T47D (cell line): ENCODE results near the gene OR8A1.

ENCODE experiments used
- DNase-seq, 2 experiments: peaks; one replicate each; pipeline versions ENCODE4 v3.0.0 to v3.0.0-alpha.2; 2011 to 2012; ENCODE audit warnings: low read depth in 1 of 2, low spot score in 1 of 2
- JUND ChIP-seq: IDR thresholded peaks from 2 replicates; pipeline ENCODE4 v1.6.1; 2012; ENCODE audit warnings: low read depth
- in situ Hi-C: cut with HindIII; loops from 2 replicates; pipeline ENCODE4 v1.10.0; 2016; ENCODE audit warnings: low sequenced_read_pairs, low pct_unique_long_range_greater_than_20kb

The OR8A1 gene

DNA sequence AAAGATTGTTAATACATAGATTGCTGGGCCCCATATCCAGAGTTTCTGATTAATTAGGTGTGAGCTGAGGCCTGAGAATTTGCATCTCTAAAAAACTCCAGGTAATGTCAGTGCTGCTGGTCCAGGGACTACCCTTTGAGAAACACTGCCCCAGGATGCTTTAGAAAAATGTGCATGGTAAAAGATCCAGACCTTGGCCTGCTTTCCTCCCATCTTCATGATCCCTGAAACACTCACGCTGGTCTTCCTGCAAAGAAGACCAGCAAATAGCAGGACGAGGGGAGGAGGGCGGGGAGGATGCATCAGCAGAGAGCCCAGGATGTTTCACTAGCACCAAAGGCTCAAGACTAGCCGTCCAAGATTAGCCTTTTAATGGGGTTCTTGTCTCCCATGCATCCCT is at the start of gene OR8A1:
TSS of gene OR8A1 (plus strand) at position 301 of the 400 bp plus-strand sequence. CDS start 123 bp downstream, outside the sequence.
- no peak for TF ChIP-seq JUND
- DNase-seq: no peak
- in situ Hi-C loops: no loop called here

DNA sequence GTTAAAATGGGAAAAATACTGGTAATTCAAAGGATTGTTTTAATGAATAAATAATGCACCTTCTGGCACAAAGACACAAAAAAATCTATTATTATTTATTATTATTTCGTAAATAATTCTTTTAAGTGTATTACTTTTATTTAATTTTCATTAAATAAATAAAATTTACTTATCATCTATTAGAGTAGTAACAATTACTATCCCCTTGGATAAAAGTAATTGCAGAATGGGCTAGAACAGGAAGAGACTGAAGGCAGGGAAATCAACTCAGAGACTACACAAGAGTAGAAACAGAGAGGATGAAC is 49.3 kb upstream of the OR8A1 start:
- no peak for TF ChIP-seq JUND
- in situ Hi-C loops: no loop called here
- no peak for DNase-seq

DNA sequence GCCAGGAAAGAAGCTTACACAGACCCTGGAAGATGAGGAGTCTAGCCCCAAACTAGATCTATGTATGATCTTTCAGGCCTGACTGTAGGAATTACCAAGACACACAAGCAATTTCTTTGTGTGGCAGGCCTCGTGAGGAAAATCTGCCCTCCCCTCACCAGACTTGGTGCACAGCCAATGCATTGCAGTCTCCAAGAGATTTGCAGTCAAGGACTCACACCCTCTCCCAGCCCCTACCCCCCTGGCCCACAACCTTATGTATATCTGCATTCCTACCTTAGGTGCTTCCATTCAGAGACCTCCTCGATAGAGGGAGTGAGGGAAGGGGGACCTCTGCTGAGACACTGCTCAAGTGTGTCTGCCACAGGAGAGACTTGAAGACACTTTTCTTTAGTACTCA is 36.2 kb upstream of the OR8A1 start:
- in situ Hi-C loops: no loop called here
- DNase-seq: no peak
- no peak for TF ChIP-seq JUND

DNA sequence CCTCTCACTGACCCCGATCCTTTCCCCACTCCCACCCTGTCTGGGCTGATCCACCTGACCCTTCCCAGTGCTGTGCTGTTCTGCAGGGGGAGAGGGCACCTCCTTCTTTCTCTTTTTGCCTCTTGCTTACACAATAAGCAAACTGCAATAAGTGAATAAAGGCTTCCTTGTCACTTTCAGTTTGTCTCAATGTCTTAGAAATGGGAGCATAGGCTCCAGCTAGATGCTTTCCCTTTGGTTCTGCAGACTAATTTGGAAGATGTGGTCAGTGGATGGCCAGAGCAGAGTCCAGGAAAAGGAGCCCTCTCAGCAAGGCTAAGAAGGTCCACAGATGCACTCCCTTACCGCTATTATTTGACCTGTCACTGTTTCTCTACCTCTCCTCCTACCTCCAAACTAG is 35.7 kb upstream of the OR8A1 start:
- DNase-seq: no peak
- TF ChIP-seq JUND: no peak
- in situ Hi-C loops: no loop called here

DNA sequence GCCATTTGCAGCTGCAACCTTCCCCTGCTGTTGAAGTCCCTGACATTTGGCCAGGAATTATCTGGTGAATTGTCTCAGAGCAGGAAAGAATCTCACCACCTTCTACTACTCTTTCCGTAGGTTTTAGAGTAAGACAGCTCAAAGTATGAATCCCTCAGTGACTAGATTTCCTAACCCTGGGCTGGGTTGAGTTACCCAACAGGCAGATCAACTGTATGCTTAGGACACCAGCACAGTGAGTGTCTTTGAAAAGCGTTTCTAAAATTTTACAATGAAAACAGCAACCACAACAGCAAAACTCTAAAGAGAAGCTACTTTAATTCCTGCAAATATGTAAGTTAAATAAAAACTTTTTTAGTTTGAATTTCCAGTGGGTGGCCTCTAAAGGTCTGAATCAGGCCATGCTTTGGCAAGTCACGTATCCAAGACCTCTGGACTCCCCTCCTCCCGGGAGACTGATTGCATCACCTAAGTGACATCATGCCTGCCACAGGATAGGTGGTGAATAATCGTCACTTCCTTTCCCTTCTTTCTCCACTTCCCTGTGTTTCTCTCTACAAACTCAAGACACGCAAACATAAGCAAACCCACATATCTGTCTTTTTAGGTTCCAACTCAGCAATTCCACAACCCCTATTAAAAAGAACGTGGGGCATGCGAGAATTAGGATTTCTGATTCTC is 34.1 kb upstream of the OR8A1 start:
- no peak for DNase-seq
- no peak for TF ChIP-seq JUND
- in situ Hi-C loops: no loop called here

DNA sequence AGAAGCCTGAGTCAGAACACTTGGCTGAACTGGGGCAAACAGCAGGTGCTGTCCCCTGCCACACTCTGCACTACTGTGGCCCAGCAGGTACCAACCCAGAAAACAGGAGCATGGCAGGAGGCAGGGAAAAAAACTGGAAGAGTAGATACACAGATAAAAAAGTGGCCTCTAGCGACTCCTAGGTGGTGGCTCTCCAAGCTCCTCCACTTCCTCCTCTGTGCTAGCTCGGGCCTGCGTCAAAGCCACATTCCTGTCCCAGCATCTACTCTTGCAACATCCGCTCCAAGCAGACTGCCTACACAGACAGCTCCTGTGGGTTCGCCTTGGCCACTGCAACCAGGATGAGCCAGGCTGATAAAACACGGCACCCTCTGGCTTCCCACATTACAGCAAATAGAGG is 33.3 kb upstream of the OR8A1 start:
- in situ Hi-C loops: no loop called here
- DNase-seq: peak in 1 of 2 experiments; percentile 97
- TF ChIP-seq JUND: no peak

DNA sequence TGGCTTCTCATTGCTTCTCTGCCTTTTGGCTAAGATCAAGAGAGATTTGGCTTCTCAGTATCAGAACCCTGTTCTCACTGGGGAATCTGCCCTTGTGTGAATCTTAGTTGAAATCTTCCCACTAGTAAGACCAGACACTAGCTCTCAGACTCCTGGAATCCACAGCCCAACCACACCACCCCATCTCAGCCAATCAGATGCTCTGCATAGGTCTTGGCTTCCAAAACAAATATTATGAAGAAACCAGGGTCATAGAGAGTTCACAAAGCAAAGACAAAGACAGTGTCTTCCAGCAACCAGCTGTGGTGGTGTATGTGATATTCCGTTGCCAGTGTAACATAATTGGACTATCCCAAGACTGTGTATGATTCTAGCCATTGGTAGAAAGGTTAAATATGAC is 31.8 kb upstream of the OR8A1 start:
- peak in 1 of 2 experiments; percentile 91 for DNase-seq
- TF ChIP-seq JUND: no peak
- in situ Hi-C loops: no loop called here

DNA sequence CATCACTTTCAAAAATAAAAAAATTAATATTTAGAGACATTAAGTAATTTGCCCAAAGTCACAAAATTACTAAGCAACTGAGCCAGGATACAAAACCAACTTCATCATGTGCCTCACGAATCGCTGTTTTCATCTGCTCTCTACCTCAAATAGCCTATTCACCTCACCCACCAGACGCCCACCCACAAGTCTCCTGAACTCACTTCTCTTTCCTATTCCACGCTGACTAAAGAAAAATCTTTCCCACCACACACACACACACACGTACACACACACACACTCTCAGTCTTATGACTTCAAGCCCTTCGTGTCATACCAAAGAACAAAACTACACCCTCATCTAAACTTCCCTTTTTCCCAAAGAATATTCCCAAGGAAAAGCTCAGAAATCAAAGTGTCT is 28.6 kb upstream of the OR8A1 start:
- in situ Hi-C loops: no loop called here

DNA sequence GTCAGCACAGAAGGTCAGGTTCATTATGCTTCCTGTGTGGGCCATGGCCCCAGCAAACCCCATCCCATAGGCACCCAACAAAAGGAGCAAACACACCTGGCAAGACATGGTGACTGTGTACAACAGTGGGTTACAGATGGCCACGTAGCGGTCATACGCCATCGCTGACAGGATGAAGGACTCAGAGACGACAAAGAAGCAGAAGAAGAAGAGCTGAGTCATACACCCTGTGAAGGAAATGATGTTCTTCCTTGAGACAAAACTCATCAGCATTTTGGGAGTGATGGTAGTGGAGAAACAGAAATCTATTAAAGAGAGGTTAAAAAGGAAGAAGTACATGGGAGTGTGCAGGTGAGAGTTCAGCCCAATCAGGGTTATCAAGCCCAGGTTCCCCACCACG is 26.7 kb upstream of the OR8A1 start:
- in situ Hi-C loops: no loop called here
- no peak for TF ChIP-seq JUND
- DNase-seq: no peak

More for the DNA sequence above, 28.6 kb upstream of the OR8A1 start:
- no peak for DNase-seq
- no peak for TF ChIP-seq JUND

DNA sequence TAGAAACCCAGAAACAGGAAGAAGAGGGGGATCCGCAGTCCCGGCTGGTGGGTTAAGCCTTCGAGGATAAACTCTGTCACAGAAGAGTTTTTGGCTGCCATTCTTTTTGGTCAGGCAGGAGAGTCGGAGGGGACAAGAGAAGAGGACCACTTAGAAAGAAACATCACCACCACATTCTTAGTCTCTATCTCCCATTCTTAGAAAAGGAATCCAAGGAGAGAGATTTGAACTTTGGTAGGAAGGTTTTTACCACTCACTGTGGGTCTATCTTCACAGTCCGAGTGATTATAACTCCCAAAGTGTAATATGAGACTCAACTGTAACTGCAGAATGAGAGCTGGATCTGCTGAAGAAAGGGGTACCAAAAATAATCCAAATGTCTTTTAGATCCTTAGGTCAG is 26.2 kb upstream of the OR8A1 start, which contains the start of gene OR8B12:
TSS of gene OR8B12 (minus strand) at position 101 of the 400 bp plus-strand sequence. CDS start at position 101, 0 bp downstream.
- in situ Hi-C loops: no loop called here
- DNase-seq: no peak
- TF ChIP-seq JUND: no peak

DNA sequence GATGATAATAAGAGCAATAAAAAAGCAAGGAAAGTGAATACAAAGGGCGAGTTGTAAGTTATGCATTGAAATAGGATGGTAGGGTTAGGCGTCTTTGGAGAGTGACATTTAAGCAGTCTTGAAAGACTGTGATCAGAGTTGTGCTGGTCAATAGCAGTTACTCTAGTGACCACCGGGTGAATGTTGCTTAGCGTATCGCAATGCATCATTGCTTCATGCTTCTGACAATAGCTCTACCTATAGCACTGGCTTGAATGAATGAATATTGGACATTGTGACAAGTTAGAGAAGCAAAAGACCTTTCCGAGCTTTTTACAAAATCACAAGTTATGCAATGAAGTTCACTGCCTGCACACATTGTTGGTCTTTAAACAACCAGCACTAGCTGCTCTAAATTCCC is 18.6 kb upstream of the OR8A1 start:
- peak in 1 of 2 experiments; percentile 27 for DNase-seq
- no peak for TF ChIP-seq JUND
- in situ Hi-C loops: no loop called here

DNA sequence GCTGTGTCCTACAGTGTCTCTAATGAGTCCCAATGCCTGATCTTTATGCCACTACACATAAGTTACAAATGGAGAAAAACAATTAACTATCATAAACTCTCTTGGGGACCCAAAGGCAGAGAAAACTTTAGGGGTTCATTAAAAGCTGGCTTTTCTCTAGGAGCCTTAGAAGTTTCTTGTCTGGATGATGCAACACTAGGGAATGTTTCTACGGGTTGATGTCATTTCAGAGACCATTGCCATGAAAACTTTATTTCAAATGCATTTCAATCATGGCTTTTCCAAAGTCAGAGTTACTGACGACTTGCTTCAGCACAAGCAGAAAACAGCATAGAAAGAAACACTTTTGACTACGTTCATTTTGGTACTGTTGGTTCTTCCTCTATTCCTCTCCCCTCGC is 17.8 kb upstream of the OR8A1 start:
- in situ Hi-C loops: no loop called here
- no peak for DNase-seq
- no peak for TF ChIP-seq JUND

DNA sequence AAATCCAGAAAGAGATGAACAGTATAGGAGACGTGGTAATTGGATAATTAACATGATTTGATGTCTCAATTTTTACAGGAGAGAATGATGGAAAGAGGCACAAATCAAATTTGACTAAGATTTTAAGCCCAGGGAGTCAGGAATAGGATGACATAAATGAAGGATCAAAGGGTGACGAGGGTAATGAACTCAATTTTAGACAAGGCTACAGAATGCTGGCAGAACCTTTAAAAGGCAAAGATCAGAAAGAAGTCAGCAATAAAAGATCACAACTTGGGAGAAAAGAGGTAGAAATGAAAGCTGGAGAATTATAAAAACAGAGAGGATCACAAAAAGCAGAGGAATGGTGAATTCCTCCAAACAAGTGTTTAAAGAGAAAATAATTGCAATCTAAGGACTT is 13.0 kb upstream of the OR8A1 start:
- no peak for DNase-seq
- no peak for TF ChIP-seq JUND
- in situ Hi-C loops: no loop called here

DNA sequence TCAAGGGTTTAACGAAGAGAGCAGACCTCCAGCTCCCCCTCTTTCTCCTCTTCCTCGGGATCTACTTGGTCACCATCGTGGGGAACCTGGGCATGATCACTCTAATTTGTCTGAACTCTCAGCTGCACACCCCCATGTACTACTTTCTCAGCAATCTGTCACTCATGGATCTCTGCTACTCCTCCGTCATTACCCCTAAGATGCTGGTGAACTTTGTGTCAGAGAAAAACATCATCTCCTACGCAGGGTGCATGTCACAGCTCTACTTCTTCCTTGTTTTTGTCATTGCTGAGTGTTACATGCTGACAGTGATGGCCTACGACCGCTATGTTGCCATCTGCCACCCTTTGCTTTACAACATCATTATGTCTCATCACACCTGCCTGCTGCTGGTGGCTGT is 363 bp downstream of the OR8A1 start:
- TF ChIP-seq JUND: no peak
- DNase-seq: no peak
- in situ Hi-C loops: no loop called here
